Measurements from ENCODE around the gene FBXW11.
"Not testable (repeated sequence)": the region's sequence is repeated elsewhere in the genome, so short reads cannot be mapped to it uniquely, and the experiment has no call there.

Gene FBXW11

GRCh38 chr5:172006321-172007174, at the start of gene FBXW11:
FBXW11 (minus strand) TSS chr5:172006638; CDS start chr5:172006502, 136 bp downstream.
- DNase-seq: peak; percentile 91

GRCh38 chr5:172055996-172056395, 49.6 kb upstream of the FBXW11 start:
- DNase-seq: no peak

GRCh38 chr5:172055421-172055820, 49.0 kb upstream of the FBXW11 start:
- no peak for DNase-seq

GRCh38 chr5:172054611-172055153, 48.2 kb upstream of the FBXW11 start:
- no peak for DNase-seq

- no peak for DNase-seq
Observed at GRCh38 chr5:172052450-172053236, 46.2 kb upstream of the FBXW11 start.

GRCh38 chr5:172051643-172052339, 45.4 kb upstream of the FBXW11 start:
- DNase-seq: no peak

GRCh38 chr5:172050080-172050479, 43.6 kb upstream of the FBXW11 start:
- DNase-seq: no peak

GRCh38 chr5:172049226-172049796, 42.9 kb upstream of the FBXW11 start:
- DNase-seq: no peak

GRCh38 chr5:172048539-172049101, 42.2 kb upstream of the FBXW11 start:
- no peak for DNase-seq

- no peak for DNase-seq
Observed at GRCh38 chr5:172048170-172048422, 41.7 kb upstream of the FBXW11 start.

GRCh38 chr5:172046593-172046992, 40.2 kb upstream of the FBXW11 start:
- no peak for DNase-seq

- no peak for DNase-seq
Observed at GRCh38 chr5:172045315-172045632, 38.8 kb upstream of the FBXW11 start.

- DNase-seq: no peak
Observed at GRCh38 chr5:172044631-172045314, 38.3 kb upstream of the FBXW11 start.

GRCh38 chr5:172043865-172044264, 37.4 kb upstream of the FBXW11 start:
- no peak for DNase-seq

GRCh38 chr5:172042183-172042582, 35.7 kb upstream of the FBXW11 start:
- DNase-seq: no peak

GRCh38 chr5:172038167-172038566, 31.7 kb upstream of the FBXW11 start:
- DNase-seq: no peak

GRCh38 chr5:172035049-172035448, 28.6 kb upstream of the FBXW11 start:
- no peak for DNase-seq

GRCh38 chr5:172031894-172032461, 25.5 kb upstream of the FBXW11 start:
- no peak for DNase-seq

- DNase-seq: no peak
Observed at GRCh38 chr5:172029876-172030275, 23.4 kb upstream of the FBXW11 start.

- DNase-seq: no peak
Observed at GRCh38 chr5:172028167-172028566, 21.7 kb upstream of the FBXW11 start.

GRCh38 chr5:172020110-172020786, 13.8 kb upstream of the FBXW11 start:
- not testable (repeated sequence) for DNase-seq
